GM12873 (cell line): Measurements from ENCODE around the gene RMDN2.

Experiments used
- CTCF ChIP-seq: IDR thresholded peaks from 2 replicates; pipeline ENCODE4 v1.5.1; 2012; ENCODE audit warnings: low read depth, mild to moderate bottlenecking, moderate library complexity, low read length, control low read depth; ENCODE audit not compliant: insufficient read depth; ENCODE audit errors: missing control alignments

Gene RMDN2

GRCh38 chr2:38013158-38013752, 88.2 kb downstream of the RMDN2 start:
- TF ChIP-seq CTCF: no peak

GRCh38 chr2:38016219-38016618, 91.1 kb downstream of the RMDN2 start:
- TF ChIP-seq CTCF: no peak

- TF ChIP-seq CTCF: no peak
These were observed 92.7 kb downstream of the RMDN2 start for GRCh38 chr2:38017836-38018235.

GRCh38 chr2:38021589-38021988, 96.5 kb downstream of the RMDN2 start:
- TF ChIP-seq CTCF: no peak

GRCh38 chr2:38026846-38027245, 101.8 kb downstream of the RMDN2 start:
- TF ChIP-seq CTCF: no peak

- TF ChIP-seq CTCF: no peak
These were observed 103.7 kb downstream of the RMDN2 start for GRCh38 chr2:38028829-38029228.

GRCh38 chr2:38029512-38029911, 104.4 kb downstream of the RMDN2 start:
- TF ChIP-seq CTCF: no peak
